ENCODE data around the gene C2CD5.
"Not testable (repeated sequence)": the region's sequence is repeated elsewhere in the genome, so short reads cannot be mapped to it uniquely, and the experiment has no call there.

The C2CD5 gene

DNA sequence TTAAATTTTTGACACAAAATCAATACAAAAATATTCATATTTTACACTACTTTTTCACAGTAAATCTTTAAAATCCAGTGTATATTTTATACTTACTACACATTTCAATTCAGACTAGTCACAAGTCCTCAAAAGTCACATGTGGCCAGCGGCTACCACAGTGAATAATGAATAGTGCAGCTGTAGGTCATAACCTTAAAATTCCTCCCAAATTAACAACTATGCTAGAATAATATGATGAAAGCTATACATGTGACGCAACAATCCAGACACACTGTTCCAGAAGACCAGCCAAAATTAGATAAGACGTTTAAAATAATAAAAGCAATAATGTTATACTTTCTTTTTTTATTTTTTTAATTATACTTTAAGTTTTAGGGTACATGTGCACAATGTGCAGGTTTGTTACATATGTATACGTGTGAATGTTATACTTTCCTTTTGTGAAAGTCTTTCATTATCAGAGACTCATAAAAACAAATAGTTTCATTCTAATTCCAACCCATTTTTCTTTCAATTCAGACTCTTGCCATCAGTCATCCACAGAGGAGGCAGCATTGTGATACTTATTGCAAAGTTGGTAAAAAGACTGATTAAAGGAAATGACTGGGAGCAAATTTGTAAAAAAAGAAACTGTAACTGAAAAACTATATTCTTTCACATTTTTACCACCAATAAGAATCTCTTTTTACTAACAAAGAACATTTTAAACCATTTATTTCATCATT lies 67.0 kb downstream of the C2CD5 start:
- no peak for DNase-seq (ENCODE audit: low read depth)

DNA sequence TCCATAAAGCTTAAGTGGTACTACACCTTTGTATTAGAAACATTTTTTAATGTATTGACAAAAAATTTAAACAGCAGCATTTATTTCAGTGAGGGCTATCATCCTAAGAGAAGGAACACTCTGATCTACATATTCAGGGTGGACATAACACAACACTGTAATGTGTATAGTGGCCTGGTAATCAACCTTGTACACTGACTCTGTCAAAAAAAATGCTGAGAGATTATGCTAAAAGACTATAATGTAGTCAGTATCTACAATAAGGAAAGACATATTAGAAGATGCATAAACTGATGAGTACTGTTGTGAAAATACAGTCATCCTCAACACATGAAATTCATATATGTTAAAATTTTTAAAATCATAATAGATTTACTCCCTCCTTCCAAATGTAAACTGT lies 68.2 kb downstream of the C2CD5 start:
- no peak for DNase-seq (ENCODE audit: low read depth)

DNA sequence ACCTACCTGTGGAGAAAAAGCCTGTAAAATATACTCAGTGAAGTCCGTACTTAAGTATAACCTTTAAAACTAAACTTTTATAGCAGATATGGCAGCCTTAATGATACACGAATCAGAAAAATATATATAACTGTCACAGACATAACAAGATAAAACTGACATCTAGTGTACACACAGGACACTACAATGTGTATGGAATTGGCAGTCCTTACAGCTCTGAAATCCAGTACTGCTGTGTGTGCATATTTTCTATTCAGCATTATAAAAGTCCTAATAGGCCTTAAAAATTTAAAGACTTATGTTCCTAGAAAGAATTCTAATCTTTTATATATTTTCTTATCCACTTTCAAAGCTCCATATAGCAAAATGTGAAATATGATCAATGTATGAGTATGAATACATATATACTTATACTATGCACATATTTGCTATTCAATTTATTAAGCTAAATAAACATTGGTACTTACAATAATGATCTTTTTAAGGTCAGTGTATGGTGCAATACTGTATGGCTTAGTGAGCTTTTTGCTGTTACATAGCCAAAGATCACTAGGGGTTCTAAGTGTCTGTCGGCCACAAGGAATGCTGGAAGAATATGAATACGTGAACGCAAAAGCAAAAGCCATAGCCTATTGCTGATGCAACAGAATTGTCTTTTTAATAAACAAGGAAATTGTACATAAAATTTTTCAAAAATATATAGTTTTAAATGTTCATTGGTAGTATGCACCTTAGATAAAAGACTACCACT lies 69.2 kb downstream of the C2CD5 start:
- no peak for DNase-seq (ENCODE audit: low read depth)

DNA sequence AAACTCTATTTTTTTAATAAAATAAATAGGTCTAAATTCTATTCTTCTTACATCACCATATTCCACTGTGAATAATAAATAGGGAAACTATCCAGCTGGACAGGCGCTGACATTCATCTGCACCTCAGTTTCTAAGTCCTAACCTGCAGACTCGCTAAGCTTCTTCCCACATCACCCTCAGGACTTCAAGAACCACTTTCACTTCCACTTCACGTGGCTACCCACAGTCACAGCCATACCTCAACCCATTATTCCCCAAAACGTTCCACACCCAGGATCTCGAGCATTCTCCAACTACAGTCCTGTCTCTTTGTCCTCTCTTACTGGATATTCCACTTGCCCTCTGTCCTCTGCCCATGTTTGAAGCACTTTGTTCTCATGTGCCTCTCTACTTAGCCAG lies 71.1 kb downstream of the C2CD5 start:
- no peak for DNase-seq (ENCODE audit: low read depth)

DNA sequence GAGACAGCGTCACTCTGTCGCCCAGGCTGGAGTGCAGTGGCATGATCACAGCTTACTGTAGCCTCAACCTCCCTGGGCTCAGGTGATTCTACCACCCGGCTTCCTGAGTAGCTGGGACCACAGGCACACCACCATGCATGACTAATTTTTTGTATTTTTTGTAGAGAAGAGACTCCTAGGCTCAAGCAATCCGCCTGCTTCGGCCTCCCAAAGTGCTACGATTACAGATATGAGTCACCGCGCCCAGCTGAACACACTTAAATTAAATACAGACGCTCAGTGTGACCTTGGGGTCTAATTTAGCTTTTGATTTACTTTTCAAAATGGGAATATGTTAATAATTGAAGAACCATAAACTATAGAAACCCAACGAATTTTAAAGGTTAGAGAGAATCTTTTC lies 77.2 kb downstream of the C2CD5 start:
- no peak for DNase-seq (ENCODE audit: low read depth)

DNA sequence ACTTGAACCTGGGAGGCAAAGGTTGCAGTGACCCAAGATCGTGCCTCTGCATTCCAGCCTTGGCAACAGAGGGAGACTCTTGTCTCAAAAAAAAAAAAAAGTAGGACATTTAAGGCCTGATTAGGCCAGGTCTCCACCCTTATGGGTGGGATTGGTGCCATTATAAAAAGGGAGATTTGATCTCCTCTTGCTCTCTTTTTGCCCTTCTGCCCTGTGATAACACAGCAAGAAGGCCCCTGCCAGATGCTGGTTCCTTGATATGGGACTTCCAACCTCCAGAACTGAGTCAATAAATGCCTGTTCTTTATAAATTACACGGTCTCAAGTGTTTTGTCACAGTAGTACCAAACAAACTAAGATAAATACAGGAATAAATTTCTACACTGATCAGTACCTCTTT lies 81.0 kb downstream of the C2CD5 start:
- DNase-seq (ENCODE audit: low read depth): no peak

DNA sequence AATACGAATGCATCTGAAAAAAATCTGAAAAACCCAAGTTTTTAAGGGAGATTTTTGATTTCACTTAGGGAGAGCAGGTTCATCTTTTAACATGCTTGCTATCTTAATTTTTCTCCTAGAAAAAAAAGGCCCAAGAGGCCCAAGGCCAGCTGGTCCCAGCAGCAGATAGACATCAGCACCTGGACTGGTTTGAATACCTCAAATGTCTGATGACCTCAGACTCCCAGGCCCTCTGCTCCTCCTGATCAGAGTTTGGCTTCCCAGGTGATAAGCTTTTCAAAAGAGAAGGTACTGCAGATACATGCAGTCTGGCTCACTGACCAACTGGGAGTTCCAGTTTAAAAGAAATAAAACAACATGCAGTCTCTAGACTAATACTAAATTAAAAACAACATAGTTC lies 82.6 kb downstream of the C2CD5 start:
- no peak for DNase-seq (ENCODE audit: low read depth)

DNA sequence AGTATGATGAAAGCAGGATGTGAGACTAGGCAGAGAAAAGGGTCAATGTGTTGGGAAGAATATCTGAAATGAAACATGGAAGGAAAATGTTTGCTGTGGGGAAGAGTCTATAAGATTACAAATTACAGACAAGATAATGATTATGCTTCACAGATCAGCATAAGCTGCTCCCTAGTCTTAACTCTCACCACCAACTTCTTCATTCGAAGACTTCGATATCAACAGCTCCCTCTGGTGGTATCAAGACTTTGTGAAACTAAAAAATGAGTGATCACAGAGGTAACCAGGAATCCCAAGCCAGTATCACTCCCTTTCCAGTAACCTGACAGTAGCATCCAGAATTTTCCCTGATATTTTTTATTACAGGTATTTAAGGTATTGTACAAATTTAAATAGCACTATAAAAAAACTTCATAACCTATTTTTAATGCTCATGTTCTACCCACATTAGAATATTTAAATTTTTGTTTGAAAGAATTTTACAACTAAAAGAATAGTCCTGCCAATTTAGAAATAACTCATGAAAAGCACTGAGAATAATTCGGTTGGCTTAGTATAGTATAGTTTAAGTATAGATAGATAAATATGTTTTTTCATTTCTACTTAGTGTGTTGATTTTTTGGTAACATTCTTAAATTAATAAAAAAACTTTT lies 84.4 kb downstream of the C2CD5 start:
- no peak for DNase-seq (ENCODE audit: low read depth)

DNA sequence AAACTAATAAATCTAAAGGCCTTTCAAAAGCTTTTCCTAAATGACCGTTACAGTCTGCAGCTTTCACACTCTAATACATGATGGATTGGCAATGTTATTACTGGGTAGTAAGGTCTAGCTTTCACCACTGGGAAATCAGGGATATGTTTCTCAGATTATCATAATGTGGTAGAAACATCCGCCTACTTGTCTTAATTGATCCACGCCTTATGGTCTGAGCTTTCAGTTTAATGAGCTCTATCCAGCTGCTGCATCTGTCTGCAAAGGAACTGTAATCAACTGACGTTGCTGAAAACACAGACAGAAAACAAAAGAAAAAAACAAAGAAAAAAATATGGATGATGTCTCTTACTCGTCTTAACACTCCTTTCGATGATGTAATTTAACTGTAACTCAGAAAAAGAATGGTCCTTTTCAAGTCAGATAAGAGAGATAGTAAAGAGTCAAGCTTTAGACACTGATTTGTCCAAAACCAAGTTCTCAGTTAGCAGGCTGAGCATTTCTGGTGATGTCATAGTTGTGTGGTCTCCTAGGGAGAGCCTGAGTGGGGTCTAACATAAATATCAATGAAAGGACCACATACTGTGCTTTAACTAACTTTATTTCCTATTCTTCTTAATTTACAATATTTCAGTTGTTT lies 85.9 kb downstream of the C2CD5 start:
- DNase-seq (ENCODE audit: low read depth): no peak

DNA sequence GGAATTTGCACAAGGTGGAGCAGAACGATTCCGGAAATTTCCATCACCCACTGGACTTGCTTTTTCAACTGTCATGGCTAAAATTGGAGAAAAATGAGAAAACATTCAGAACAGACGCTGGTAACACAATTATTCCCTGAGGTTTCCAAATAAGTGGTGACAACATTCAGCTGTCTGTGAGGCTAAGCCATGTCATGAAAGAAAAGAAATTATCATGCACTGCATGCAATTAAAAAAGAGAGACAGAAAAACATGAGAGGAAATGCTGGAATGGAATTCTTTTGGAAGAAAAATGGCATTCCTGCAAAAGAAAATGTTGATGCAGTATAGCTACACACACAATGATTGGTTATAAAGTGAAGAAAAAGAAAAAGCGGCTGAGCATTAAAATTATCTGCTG lies 87.3 kb downstream of the C2CD5 start:
- no peak for DNase-seq (ENCODE audit: low read depth)

DNA sequence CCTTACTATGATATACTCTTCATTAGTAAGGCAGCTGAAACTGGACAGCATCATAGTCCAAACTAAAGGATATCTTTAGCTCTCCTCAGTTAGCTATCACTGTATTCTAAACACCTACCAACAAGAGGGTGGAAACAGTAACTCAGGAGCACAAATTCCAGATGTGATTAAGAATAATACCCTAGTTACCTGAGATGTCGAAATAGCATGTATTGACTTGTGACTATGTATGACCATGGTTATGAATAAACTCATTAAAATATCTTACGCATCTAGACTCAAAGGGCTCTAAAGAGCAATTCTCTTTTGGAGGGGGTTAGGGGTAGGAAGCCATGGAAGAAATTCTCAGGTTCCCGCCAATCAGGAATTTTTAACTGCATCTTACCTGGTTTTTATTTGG lies 90.8 kb downstream of the C2CD5 start:
- no peak for DNase-seq (ENCODE audit: low read depth)

DNA sequence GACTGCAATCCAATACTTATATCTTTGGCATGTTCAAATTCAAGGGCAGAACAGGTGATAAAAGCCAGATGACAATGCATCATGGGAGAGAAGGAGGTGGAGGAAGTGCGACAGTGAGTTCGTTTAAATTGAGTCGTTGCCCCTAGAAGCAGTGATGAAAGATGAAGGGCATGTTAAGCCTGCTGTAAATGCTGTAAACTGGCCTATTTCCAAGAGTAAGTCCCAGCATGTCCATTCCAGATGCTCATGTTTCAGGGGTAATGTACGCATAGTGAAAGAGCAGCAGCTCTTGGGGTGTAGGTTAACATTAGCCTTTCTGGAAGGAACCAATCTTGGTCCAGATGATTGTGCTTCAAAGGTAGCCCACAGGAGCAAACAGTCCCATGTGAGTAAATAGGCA lies 97.1 kb downstream of the C2CD5 start:
- DNase-seq (ENCODE audit: low read depth): no peak

DNA sequence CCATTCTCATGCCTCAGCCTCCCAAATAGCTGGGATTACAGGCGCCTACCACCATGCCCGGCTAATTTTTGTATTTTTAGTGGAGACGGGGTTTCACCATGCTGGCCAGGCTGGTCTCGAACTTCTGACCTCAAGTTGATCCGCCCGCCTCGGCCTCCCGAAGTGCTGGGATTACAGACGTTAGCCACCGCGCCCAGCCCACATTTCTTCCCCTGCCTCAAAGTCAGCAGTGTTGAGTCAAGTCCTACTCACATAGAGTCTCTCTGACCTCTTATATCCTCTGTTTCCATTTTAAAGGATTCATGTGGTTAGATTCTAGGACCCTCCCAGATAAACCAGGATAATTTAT lies 100.1 kb downstream of the C2CD5 start:
- not testable (repeated sequence) for DNase-seq (ENCODE audit: low read depth)

DNA sequence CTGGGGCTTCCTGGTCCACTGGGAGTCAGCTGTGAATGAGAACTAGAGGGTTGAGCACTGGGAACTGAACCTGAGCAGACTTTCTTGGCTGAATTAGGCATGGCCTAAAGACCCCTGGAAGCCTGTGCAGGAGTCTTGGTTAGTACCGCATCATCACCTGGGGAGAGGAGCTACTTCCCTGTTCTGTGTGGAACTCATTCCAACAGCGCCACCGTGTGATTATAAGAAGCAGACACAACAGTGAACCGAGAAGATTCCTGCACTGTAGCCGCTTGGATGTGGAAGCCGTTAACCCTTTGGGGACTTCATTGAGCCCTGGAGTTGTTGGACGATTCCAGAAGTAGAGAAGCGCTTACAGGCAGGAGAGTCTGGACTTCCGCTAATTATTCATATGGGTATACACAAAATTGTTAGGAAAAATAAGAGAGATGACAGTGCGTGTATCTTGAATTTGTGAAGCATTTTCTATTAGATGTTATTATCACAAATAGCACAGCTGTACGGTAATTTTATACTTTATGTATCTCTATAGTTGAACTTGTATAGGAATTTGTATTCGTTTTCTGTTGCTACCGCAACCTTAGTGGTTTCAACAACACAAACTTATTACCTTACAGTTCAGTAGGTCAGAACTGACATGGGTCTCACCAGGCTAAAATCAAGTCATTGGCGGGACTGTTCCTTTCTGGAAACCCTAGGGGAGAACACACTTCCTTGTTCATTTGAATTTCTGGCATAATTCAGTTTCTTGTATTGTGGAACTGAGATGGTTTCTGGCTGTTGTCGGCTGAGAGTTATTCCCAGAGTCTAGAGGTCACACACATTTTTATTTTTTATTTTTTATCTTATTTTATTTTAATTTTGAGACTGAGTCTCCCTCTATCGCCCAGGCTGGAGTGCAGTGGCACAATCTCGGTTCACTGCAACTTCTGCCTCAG lies 100.7 kb downstream of the C2CD5 start:
- DNase-seq (ENCODE audit: low read depth): no peak

DNA sequence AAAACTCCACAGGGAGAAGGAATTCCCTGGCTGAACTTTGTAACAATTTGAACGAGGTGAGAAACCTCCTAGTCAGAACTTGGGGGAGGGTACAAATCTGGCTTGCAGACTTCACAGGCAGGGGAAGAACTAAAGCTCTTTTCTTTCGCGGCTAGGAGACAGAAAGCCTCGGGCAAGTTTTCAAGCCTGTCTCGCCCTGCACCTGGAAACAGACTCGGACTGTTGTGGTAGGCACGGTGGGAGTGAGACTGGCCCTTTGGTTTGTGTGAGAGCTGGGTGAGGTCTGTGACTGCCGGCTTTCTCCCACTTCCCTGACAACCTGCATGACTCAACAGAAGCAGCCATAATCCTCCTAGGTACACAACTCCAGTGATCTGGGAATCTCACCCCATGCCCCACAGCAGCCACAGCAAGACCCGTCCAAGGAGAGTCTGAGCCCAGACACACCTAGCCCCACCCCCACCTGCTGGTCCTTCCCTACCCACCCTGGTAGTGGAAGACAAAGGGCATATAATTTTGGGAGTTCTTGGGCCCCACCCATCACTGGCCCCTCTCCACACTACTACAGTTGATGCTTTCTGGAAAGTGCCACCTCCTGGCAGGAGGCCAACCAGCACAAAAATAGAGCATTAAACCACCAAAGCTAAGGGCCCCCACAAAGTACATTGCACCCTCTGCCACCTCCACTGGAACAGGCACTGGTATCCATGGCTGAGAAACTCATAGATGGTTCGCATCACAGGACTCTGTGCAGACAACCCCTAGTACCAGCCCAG lies 107.1 kb downstream of the C2CD5 start:
- DNase-seq (ENCODE audit: low read depth): no peak

DNA sequence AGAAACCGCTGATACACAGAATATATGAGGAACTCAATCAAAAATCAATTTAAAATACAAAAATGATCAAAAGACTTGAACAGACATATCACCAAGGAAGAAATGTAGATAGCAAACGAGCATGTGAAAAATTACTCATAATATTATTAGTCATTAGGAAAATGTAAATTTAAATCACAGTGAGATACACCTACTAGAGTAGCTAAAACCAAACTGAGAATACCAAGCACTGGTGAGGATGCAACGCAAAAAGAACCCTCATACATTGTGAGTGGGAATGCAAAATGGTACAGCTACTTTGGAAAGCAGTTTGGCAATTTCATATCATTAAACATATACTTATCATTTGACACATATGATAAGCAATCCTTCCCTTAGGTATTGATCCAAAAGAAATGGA lies 108.8 kb downstream of the C2CD5 start:
- no peak for DNase-seq (ENCODE audit: low read depth)

DNA sequence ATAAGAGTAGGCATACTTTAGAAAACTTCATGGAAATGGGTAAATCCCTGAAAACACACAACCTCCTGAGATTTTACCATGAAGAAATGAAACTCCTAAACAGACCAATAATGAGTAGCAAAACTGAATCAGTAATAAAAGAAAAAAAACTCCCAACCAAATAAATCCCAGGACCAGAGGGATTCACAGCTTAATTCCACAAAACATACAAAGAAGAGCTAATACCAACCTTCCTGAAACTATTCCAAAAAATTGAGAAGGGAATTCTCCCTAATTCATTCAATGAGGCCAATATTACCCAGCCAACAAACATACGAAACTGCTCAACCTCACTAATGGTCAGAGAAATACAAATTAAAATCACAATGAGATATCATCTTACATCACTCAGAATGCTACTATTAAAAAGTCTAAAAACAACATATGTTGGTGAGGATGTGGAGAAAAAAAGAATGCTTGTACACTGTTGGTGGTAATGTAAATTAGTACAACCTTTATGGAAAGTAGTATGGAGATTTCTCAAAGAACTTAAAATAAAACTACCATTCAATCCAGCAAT lies 112.6 kb downstream of the C2CD5 start:
- no peak for DNase-seq (ENCODE audit: low read depth)

DNA sequence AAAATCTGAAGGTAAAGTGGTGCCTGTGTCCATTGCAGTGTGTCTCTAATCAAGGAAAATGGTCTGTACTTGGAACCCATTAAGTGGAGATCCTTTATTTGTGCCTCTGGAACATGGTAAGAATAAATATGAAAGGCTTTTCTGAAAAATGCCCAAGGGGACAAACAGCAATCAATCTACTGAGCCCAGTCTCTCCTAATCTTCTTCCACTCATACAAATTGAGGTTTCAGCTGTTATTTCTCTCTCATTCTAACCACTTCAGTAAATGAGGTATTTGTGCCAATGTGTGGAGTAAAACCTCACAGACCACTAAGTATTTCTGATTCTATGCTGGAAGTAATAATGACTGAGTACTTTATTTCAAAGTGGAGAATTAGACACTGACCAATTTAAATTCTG lies 127.5 kb downstream of the C2CD5 start:
- no peak for DNase-seq (ENCODE audit: low read depth)

DNA sequence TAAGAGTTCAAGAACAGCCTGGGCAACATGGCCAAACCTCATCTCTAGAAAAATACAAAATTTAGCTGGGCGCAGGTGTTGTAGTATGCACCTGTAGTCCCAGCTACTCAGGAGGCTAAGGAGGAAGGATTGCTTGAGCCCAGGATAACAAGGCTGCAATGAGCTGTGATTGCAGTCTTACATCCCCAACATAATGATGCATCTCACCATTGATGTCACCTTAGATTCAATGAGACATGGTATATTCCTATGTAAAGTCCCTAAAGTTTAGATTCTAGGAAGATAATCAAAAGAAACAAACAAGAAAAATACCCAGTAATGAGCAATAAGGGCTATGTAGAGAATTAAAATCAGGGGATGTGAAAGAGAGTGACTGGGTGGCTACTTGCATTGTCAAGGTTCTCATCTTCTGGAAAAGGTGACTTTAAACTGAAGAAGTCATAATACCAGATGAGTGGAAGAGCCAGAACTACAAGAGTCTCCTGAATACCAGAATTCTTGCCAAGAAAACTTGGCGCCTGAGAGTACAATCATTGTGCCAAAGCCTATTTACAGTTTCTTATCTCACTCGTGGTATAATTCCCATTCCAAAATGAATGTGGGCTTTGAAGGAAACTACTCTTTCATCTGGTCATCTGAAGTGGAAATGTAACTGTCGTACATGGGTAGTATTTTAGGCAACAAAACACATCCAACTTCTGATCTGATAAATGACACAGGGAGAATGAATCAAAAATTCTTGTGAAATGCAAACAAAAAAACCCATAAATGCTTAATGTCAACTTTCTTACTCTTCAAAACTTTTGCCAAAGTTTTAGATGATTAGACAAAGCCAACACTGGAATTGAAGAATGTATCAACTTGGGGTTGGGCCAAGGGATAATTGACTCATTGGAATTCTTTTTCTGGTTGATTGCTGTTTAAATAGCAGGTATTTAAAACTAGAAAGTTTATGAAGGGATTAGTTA lies 128.7 kb downstream of the C2CD5 start:
- DNase-seq (ENCODE audit: low read depth): peak; percentile 36

DNA sequence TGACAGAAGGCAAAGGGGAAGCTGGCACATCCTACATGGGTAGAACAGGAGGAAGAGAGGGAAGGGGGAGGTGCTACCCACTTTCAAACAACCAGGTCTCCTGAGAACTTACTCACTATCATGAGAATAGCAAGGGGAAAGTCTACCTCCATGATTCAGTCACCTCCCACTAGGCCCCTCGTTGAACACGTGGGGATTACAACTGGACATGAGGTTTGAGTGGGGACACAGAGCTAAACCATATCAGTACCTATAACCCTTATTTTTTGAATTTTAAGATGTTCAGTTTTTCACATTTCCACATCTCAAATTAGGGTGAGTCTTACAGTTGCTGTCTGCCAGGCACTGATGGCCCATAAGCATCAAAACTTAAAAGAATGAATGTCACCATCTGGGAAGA lies 129.6 kb downstream of the C2CD5 start:
- DNase-seq (ENCODE audit: low read depth): no peak

Data from GM04503 (cell line).